ENCODE measurements around the gene MSL2.

The MSL2 gene

DNA sequence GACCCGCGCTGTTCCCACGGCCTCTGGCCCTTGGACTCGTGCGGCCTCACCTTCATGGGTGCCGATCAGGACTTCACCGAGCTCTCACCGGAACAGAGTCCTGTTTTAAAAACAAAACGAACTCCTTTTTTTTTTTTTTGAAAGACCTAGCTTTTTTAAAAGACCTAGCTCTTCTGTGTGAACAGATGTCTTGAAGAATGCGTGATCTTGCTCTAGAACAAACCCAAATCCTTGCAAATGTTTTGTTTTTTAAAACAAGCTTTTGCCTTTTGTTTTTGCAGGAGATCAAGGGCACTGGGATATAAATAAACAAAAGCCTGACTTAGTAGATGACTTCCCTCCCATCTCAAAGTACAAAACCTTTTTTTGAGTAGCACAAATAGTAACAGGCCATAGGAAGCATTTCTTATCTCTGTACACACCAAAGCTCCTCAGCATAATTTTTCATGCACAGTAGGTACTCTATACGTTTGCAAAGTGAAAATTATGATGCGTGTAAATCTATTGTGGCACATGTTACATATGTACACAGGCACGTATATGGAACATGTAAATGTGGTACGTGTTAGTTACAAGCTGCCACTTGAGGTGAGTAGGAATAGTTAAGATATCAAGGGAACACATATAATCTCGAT is 1.1 kb upstream of the MSL2 start:
- no peak for DNase-seq
- no peaks in the 10 kb centered on the region for H3K27me3 ChIP-seq (ENCODE audit: insufficient read depth, low read depth, severe bottlenecking)

DNA sequence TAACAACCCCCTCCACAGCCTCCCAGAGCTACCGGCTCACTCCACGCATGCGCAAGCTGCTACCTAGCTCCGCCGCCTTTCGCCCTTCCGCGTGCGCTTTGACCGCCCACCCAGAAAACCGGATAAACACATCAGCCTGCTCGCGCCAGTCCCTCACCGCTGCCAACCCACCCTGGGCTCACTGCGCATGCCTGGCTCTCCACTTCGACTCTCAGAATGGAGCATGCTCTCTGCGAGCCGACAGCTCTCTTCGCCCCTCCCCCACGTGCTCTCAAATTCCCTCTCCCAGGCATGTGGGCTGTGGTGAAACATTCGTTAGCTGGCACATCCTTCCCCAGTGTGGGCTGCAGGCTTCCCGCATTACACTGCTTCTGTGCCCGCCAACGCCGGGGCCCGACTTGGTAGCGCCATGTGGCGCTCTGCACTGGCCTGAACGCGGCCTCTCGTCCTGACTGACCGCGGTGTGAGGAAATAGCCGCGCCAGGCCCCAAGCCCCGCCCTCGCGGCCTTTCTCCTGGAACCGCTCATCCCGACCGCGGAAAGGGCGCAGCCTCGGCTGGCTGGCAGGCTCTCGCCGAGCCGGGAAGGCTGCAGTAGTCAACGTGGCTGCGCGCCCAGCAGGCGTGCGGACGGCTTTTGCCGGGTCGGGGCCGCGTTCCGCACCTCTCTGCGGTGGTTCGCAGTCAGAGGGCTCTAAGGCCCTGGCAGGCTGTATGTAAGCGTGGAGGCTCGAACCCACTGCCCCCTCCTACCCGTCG is 445 bp upstream of the MSL2 start:
- peak overlapping the region; percentile 75 for H3K4me3 ChIP-seq (ENCODE audit: low read depth, low read length)
- DNase-seq = peak; percentile 100
- H3K27ac ChIP-seq = peak overlapping the region; percentile 100
- H3K9me3 ChIP-seq (ENCODE audit: severe bottlenecking) = no peaks in the 10 kb centered on the region
- H3K36me3 ChIP-seq = peaks cover 27% of the 10 kb centered on the region
- no peak for TF ChIP-seq CTCF (IDR thresholded peaks at IDR 0.05; ENCODE audit: low read depth, low read length)
- no peaks in the 10 kb centered on the region for H3K27me3 ChIP-seq (ENCODE audit: insufficient read depth, low read depth, severe bottlenecking)

More for the DNA sequence above, 1.1 kb upstream of the MSL2 start:
- H3K36me3 ChIP-seq = peaks cover 20% of the 10 kb centered on the region
- H3K9me3 ChIP-seq (ENCODE audit: severe bottlenecking) = no peaks in the 10 kb centered on the region
- TF ChIP-seq CTCF (IDR thresholded peaks at IDR 0.05; ENCODE audit: low read depth, low read length) = no peak
- peak overlapping the region; percentile 100 for H3K27ac ChIP-seq
- H3K4me3 ChIP-seq (ENCODE audit: low read depth, low read length) = peak overlapping the region; percentile 75

DNA sequence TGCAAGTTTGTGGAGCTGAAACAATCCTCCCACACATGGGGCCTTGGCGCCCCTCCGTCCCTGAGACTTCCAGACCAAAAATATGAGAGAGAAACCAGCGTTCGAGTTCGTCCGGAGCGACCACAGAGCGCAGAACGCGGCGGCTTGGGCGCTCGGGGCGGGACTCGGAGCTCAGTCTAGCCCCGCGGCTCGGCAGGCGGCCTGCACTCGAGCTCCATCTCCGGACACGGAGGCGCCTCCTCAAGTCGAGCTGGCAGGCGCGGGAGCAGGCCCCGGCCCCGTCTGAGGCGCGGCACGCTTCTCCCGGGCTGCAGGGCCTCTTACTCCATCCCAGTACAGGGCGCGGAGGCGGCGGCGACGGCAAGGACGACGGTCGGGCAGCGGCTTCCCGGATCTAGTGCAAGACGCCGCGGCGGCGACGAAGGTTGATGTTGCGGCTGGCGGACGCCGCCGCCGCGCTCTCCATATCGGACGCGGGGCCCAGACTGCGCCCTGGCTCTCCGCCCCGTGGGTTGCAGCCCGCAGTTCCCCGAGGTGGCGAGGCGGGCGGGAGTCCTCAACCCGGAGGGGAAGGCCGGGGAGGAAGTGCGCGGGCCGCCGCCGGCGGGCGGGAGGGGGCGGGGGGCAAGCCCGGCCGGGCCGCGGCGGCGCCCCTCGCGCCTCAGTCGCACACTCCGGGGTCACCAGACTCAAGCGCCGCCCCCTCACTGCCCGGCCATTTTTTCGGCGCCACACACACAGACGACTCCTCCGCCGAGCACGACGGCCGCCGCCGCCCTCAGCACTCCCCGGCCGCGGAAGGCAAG is 674 bp downstream of the MSL2 start:
- H3K27ac ChIP-seq = peak overlapping the region; percentile 100
- H3K36me3 ChIP-seq = peaks cover 33% of the 10 kb centered on the region
- no peaks in the 10 kb centered on the region for H3K9me3 ChIP-seq (ENCODE audit: severe bottlenecking)
- DNase-seq = peak; percentile 77
- H3K27me3 ChIP-seq (ENCODE audit: insufficient read depth, low read depth, severe bottlenecking) = no peaks in the 10 kb centered on the region
- peak overlapping the region; percentile 75 for H3K4me3 ChIP-seq (ENCODE audit: low read depth, low read length)
- no peak for TF ChIP-seq CTCF (IDR thresholded peaks at IDR 0.05; ENCODE audit: low read depth, low read length)

GRCh38 chr3:136194409-136195257 is 1.5 kb downstream of the MSL2 start:
- Histone ChIP-seq H3K36me3 (peaks cover 33% of the 10 kb centered on the region), H3K9me3 (ENCODE audit: severe bottlenecking) (no peaks in the 10 kb centered on the region), H3K27me3 (ENCODE audit: insufficient read depth, low read depth, severe bottlenecking) (no peaks in the 10 kb centered on the region), H3K4me3 (ENCODE audit: low read depth, low read length) (peak overlapping the region; percentile 75), H3K27ac (peak overlapping the region; percentile 100)
- TF ChIP-seq CTCF (IDR thresholded peaks at IDR 0.05; ENCODE audit: low read depth, low read length) = no peak
- DNase-seq = no peak

DNA sequence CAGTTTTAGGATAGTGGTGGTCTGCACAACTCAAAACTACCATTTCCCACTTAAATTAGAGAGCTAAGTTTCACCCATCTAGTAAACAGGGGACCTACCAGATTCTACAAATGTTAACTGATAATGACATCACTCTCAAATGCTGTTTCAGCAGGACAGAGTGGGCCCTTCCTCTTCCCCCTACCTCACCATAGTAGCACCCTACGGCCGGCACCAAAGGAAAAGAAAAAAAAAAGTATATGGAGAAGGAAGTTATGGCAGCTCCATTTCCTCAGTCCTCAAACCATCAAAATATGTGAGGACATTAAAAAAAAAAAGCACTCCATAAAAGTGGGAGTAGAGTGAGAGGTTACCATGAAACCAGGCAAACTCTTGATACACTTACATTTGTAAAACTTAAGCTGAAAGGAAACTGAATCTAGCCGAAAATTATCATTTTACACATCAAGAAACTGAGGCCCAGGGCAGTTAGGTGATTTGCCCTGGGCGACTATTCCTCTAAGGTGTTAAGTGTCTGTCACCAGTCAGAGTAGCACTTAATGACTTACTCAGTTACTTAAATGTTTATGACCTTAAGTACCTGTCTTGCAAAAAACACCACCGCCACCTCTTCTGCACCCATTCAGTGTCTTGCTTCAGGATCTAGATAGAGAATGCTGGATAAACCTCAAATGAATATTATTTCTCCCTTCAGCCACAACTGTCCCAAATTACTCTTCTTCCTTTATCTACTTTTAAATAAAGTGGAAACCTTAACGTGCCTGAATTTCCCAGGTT is 2.7 kb downstream of the MSL2 start:
- peak overlapping the region; percentile 75 for H3K4me3 ChIP-seq (ENCODE audit: low read depth, low read length)
- H3K27me3 ChIP-seq (ENCODE audit: insufficient read depth, low read depth, severe bottlenecking) = no peaks in the 10 kb centered on the region
- no peak for DNase-seq
- H3K9me3 ChIP-seq (ENCODE audit: severe bottlenecking) = no peaks in the 10 kb centered on the region
- TF ChIP-seq CTCF (IDR thresholded peaks at IDR 0.05; ENCODE audit: low read depth, low read length) = no peak
- H3K27ac ChIP-seq = peak overlapping the region; percentile 100
- peaks cover 33% of the 10 kb centered on the region for H3K36me3 ChIP-seq
